IPS-15b (cell line): Measurements from ENCODE around the gene LMBR1.
"Not testable (repeated sequence)": the region's sequence is repeated elsewhere in the genome, so short reads cannot be mapped to it uniquely, and the experiment has no call there.

Experiments
- H3K27me3 ChIP-seq: one replicate; pipeline ENCODE4 v1.6.1; 2013; ENCODE audit warnings: low read length; ENCODE audit not compliant: control insufficient read depth, insufficient read depth
- H3K36me3 ChIP-seq: one replicate; pipeline ENCODE4 v1.6.1; 2013; ENCODE audit warnings: low read length; ENCODE audit not compliant: control insufficient read depth, insufficient read depth
- H3K4me1 ChIP-seq: one replicate; pipeline ENCODE4 v1.6.1; 2013; ENCODE audit warnings: mild to moderate bottlenecking, low read length; ENCODE audit not compliant: control insufficient read depth, insufficient read depth
- H3K4me3 ChIP-seq: one replicate; pipeline ENCODE4 v1.5.1; 2013; ENCODE audit warnings: low read depth, low read length
- H3K9ac ChIP-seq: one replicate; pipeline ENCODE4 v1.6.1; 2013; ENCODE audit warnings: low read depth, mild to moderate bottlenecking, low read length
- H3K9me3 ChIP-seq: one replicate; pipeline ENCODE4 v1.6.1; 2013; ENCODE audit warnings: mild to moderate bottlenecking, low read length; ENCODE audit not compliant: control insufficient read depth, insufficient read depth

LMBR1 gene

DNA sequence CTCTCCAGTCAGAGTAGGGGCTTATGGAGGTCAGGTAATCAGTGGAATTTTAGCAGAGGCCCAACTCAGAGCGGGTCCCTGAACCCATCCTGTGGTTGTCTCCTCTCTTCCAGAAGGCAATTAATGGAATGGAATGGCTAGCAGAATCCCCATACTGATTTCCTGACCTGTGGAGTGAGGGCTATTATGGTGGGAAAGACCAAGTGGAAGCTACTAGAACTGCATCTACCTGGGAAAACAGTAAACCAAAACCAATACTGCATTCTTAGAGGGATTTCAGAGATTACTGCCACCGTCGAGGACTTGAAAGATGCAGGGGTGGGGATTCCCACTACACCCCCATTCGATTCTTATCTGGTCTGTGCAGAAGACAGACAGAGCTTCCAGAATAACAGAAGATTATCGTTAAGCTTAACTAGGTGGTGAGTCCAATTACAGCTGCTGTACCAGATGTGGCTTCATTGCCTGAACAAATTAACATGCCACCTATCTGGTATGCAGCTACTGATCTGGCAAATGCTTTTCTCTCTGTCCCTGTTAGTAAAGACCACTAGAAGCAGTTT lies 73.2 kb downstream of the LMBR1 start:
- Histone ChIP-seq H3K4me1 (no peaks in the 10 kb centered on the region), H3K27me3 (no peaks in the 10 kb centered on the region), H3K4me3 (no peak overlapping the region), H3K9ac (no peak overlapping the region), H3K9me3 (no peaks in the 10 kb centered on the region), H3K36me3 (peaks cover 3% of the 10 kb centered on the region)

DNA sequence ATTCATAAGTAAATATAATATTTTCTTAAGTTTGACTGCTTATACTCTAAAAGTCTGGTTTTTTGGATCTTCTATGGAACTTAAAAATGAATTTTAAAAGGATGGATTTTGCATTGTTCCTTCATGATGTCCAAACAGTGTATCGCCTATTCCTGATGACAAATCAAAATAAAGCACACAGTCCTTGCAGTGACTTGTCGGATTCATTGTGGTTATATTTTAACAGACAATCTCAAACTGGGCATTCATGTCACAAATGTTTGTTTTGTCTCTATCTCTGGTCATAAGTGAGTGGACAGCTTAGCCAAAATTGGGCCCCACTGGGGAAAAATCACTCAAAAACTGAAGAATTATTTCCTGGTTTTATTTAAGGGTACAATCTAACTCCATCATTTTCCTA lies 74.8 kb downstream of the LMBR1 start:
- no peaks in the 10 kb centered on the region for H3K4me1 ChIP-seq
- no peaks in the 10 kb centered on the region for H3K27me3 ChIP-seq
- peaks cover 3% of the 10 kb centered on the region for H3K36me3 ChIP-seq
- H3K4me3 ChIP-seq, result no peak overlapping the region
- no peaks in the 10 kb centered on the region for H3K9me3 ChIP-seq
- no peak overlapping the region for H3K9ac ChIP-seq

DNA sequence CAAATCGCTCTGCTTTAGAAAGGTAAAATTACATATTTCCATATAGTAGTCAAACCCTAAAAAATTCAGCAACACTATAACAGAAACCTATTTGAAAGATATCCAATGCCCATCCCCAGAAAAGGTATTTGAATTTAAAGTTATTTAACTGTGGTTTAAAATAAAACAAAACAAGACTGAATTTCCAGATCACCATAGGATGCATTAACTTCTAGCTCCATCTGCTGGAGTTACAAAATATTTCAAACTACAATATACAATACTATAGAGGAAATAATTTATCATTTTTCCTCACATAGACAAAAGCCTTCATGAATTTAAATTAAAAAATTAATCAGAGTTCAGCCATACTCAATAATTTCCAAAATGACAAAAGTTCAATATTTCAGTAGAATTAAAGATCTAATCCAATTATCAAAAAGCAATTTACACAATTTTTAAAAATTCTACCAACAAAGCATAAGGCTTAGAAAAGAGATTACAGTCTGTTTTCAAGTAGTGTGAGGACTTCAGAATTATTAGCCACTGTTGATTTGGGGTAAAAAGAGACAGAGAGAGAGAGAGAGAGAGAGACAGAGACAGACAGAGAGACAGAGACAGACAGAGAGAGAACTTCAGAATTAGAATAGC lies 75.9 kb downstream of the LMBR1 start:
- Histone ChIP-seq H3K9ac (no peak overlapping the region), H3K36me3 (peaks cover 3% of the 10 kb centered on the region), H3K4me1 (no peaks in the 10 kb centered on the region), H3K4me3 (no peak overlapping the region), H3K9me3 (no peaks in the 10 kb centered on the region), H3K27me3 (no peaks in the 10 kb centered on the region)

DNA sequence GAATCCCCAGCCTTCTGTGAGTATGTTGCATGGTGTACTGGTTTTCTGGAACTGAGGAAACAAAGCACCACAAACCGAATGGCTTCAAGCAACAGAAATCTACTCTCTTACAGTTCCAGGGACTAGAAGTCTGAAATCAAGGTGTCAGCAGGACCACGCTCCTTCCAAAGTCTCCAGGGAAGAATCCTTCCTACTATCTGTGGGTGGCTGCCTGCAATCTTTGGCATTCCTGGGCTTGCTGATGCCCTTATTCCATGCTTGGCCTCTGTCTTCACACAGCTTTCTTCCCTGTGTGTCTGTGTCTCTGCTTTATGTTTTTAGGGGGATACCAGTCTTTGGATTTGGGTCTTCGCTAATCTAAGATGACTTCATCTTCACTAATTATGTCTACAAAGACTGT lies 81.3 kb downstream of the LMBR1 start:
- H3K36me3 ChIP-seq, result no peaks in the 10 kb centered on the region
- no peaks in the 10 kb centered on the region for H3K4me1 ChIP-seq
- no peak overlapping the region for H3K4me3 ChIP-seq
- H3K27me3 ChIP-seq, result no peaks in the 10 kb centered on the region
- H3K9ac ChIP-seq, result no peak overlapping the region
- H3K9me3 ChIP-seq, result no peaks in the 10 kb centered on the region

DNA sequence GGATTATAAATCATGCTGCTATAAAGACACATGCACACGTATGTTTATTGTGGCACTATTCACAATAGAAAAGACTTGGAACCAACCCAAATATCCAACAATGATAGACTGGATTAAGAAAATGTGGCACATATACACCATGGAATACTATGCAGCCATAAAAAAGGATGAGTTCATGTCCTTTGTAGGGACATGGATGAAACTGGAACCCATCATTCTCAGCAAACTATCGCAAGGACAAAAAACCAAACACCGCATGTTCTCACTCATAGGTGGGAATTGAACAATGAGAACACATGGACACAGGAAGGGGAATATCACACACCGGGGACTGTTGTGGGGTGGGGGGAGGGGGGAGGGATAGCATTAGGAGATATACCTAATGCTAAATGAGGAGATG lies 89.3 kb downstream of the LMBR1 start:
- H3K36me3 ChIP-seq, H3K9me3 ChIP-seq, H3K9ac ChIP-seq, H3K4me1 ChIP-seq, H3K27me3 ChIP-seq, H3K4me3 ChIP-seq: not testable (repeated sequence)

DNA sequence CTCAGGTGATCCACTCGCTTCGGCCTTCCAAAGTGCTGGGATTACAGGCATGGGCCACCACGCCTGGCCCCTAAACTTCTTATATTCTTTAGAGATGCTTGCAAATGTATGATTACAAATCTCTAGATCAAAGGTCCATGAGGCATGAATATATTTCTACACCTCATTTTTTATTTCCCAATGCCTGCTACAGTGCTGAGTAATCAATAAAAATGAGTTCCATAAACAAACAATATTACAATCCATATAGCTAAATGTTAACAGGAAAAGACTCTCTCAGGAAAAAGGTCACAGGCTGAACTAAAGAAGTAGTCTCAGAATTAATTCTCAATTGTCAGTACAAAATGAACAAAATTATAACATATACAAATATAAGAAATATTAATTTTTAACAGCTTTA lies 90.8 kb downstream of the LMBR1 start:
- Histone ChIP-seq H3K4me1 (no peaks in the 10 kb centered on the region), H3K27me3 (no peaks in the 10 kb centered on the region), H3K4me3 (no peak overlapping the region), H3K36me3 (no peaks in the 10 kb centered on the region), H3K9me3 (no peaks in the 10 kb centered on the region), H3K9ac (no peak overlapping the region)

DNA sequence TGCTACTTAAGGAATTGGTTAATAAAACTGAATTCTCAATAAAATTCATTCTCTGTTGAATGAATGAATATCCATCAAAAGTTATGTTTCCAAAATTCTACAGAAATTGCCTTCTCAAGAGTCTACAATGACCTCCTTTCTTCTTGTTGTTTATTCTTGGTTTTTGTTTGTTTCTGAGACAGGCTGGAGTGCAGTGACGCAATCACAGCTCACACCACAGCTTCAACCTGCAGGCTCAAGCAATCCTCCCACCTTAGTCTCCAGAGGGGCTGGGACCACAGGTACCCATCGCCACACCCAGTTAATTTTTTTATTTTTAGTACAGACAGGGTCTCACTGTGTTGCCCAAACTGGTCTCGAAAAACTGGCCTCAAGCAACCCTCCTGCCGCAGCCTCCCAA lies 97.6 kb downstream of the LMBR1 start:
- Histone ChIP-seq H3K9me3 (no peaks in the 10 kb centered on the region), H3K4me1 (peaks cover 3% of the 10 kb centered on the region), H3K4me3 (no peak overlapping the region), H3K36me3 (no peaks in the 10 kb centered on the region), H3K9ac (no peak overlapping the region), H3K27me3 (no peaks in the 10 kb centered on the region)

- no peak overlapping the region for H3K4me3 ChIP-seq
- H3K4me1 ChIP-seq, result peaks cover 3% of the 10 kb centered on the region
- H3K9ac ChIP-seq, result no peak overlapping the region
- no peaks in the 10 kb centered on the region for H3K9me3 ChIP-seq
- H3K27me3 ChIP-seq, result no peaks in the 10 kb centered on the region
- H3K36me3 ChIP-seq, result no peaks in the 10 kb centered on the region
Observed at GRCh38 chr7:156793334-156793733, 99.6 kb downstream of the LMBR1 start.

DNA sequence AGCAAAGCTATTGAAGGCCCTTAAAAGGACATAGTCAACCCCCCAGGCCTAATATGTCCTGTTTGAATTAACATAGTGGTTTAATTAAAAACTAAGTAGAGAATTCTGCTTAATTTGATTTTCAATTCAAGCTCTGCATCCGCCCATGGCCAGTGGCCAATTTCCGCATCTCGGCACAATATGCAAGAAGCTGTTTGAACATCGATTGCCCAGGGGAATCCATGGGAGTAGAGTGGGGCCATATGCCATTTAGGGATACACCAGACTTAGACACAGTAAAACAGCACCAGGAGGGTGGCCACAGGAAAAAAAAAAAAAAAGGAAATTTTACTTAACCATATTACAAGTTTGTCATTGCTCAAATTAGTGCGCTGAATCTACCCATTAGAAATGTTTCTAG lies 100.4 kb downstream of the LMBR1 start:
- Histone ChIP-seq H3K9me3 (no peaks in the 10 kb centered on the region), H3K4me1 (peaks cover 3% of the 10 kb centered on the region), H3K36me3 (no peaks in the 10 kb centered on the region), H3K9ac (no peak overlapping the region), H3K4me3 (no peak overlapping the region), H3K27me3 (no peaks in the 10 kb centered on the region)

DNA sequence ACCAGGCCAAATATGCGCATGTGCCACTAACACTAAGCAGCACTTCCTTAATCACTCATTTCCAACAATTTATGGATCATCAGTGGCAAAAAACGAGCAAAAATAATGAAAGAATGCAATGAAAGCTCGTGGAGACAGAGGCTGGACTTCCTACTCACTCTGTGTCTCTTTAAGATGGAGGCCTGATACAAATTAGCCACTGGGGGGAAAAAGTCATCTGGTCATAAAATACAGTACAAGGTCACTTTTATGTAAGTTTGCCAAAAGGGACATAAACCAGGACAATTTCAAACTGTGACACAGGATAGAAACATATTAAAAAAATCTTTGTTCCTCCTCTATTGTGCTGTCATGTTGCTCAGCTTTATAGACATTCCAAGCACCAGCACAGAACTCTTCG lies 101.7 kb downstream of the LMBR1 start:
- H3K4me1 ChIP-seq, result peaks cover 3% of the 10 kb centered on the region
- H3K36me3 ChIP-seq, result no peaks in the 10 kb centered on the region
- no peak overlapping the region for H3K9ac ChIP-seq
- H3K27me3 ChIP-seq, result no peaks in the 10 kb centered on the region
- H3K9me3 ChIP-seq, result no peaks in the 10 kb centered on the region
- no peak overlapping the region for H3K4me3 ChIP-seq

- Histone ChIP-seq H3K4me3 (no peak overlapping the region), H3K9ac (no peak overlapping the region), H3K36me3 (no peaks in the 10 kb centered on the region), H3K9me3 (no peaks in the 10 kb centered on the region), H3K4me1 (peaks cover 3% of the 10 kb centered on the region), H3K27me3 (no peaks in the 10 kb centered on the region)
Observed at GRCh38 chr7:156790264-156790663, 102.7 kb downstream of the LMBR1 start.

DNA sequence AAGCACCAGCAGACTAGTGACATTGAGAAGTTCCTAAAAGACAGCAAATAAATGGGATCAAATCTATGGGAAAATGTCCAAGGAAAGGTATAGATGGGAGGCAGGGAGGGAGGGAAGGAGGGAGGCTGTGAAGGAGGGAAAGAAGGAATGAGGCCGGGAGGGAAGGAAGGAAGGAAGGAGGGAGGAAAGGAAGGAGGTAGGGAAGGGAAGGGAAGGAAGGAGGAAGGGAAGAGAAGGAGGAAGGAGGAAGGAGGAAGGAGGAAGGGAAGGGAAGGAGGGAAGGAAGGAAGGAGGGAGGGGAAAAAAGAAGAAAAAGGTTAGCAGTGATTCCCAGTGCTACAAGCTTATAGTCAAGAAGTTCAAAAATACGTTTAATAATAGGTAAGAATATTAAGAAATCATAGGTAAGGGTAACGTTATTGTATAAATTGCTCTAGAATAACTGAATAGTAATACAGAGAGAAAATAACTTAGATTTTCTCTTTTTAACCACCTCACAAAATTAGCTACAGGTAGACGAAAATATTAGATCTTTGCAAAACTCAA lies 106.9 kb downstream of the LMBR1 start:
- Histone ChIP-seq H3K27me3 (no peaks in the 10 kb centered on the region), H3K4me1 (no peaks in the 10 kb centered on the region), H3K4me3 (no peak overlapping the region), H3K9ac (no peak overlapping the region), H3K36me3 (no peaks in the 10 kb centered on the region), H3K9me3 (no peaks in the 10 kb centered on the region)
